Left colon (tissue), 2 donors: ENCODE measurements around the gene DAGLA. TPM values are rescaled to one million over a fixed set of nuclear protein-coding genes. Genes with fewer than 3 reads are reported as not detected.
"Not testable (repeated sequence)": the region's sequence is repeated elsewhere in the genome, so short reads cannot be mapped to it uniquely, and the experiment has no call there.

Experiments
- ATAC-seq: fragments of 200-7000 bp; cut with Tn5 transposase; one replicate; pipeline ENCODE4 v1.9.1; 2020; ENCODE audit warnings: mild to moderate bottlenecking, moderate library complexity
- DNase-seq, 2 donors: peaks; one replicate each; pipeline ENCODE4 v3.0.0-alpha.2; 2020
- intact Hi-C, 2 donors: fragments of 100-400 bp; cut with DNase I in 1 of 2; cut with micrococcal nuclease in 1 of 2; formaldehyde crosslinking; loops; one replicate each; pipeline versions ENCODE4 v1.11.2 to v1.14.0; 2022; cut with DNase I, micrococcal nuclease
- total RNA-seq, 2 donors: library from RNA; stranded (reverse); fragmentation: NEBNext Ultra II Directional; extraction: Animal tissue kit (Norgen Biotek cat#: 25700); gene quantifications; one replicate each; pipeline ENCODE4 v1.2.1, GENCODE V29; 2021
- donor health status: DM: no; HTN: no; CAD: no.
- donor health status: DM: yes; HTN: yes; CAD: no.

Gene DAGLA
- total RNA-seq, 2 donors from 2014 or later = 10.7 to 12.2 TPM

DNA sequence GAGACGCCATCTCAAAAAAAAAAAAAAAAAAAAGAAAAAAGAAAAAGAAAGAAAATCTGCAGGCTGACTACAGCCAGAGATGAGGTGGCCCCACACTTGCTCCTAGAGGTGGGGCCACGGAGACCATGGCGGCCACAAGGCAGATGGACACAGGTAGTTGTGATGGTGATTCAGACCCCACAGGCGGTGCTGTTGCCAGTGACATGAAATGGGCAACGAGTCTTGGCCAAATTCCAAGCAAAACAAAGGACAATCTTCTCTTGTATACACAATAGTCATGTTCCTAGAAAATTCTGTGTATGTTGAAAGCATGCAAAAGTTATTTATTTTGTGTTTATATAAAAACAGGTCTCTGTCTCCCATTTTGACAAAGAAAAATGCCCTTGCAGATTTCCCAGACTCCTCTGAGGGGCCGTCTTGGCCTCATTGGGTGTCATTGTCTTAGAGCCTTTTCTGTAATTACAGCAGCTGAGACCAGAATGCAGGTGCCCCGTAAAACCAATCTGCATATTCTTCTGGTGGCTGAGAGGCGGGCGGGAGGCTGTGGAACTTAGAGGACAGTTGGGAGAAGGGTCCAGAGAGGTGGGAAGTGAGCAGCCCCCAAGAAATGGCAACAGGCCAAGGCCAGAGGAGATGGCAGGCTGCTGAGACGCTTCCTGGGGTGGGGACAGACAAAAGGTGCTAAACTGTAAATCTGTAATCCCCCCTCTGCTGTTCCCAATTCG lies 22.5 kb upstream of the DAGLA start:
- DNase-seq (no peak), ATAC-seq (no peak)

DNA sequence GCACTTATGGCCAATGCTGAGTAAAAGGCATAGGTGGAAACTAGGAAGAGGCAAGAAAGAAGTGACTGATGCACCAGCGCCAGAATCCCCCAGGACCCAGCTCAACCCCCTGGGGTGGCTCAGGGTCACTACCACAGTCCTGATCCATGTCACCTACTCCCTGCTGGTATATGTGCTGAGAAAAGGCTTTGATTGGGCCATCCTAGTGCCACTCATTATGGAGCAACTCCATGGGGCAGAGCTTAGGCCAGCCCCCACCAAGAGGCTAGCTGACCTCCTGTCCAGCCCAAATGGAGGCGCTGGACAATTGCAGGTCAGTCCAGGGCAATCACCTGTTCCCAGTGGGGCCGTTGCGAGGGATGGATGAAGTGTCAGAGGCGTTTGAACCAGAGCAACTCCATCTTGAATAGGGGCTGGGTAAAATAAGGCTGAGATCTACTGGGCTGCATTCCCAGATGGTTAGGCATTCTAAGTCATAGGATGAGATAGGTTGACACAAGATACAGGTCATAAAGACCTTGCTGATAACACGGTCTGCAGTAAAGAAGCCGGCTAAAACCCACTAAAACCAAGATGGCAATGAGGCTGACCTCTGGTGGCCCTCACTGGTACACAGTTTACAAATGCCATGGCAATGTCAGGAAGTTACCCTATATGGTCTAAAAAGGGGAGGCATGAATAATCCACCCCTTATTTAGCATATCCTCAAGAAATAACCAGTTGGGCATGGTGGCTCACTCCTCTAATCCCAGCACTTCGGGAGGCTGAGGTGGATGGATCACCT lies 20.6 kb upstream of the DAGLA start:
- ATAC-seq (peak; percentile 46), DNase-seq (no peak)
- intact Hi-C loops = no loop called here

More for the DNA sequence above, 22.5 kb upstream of the DAGLA start:
- intact Hi-C loops = no loop called here

DNA sequence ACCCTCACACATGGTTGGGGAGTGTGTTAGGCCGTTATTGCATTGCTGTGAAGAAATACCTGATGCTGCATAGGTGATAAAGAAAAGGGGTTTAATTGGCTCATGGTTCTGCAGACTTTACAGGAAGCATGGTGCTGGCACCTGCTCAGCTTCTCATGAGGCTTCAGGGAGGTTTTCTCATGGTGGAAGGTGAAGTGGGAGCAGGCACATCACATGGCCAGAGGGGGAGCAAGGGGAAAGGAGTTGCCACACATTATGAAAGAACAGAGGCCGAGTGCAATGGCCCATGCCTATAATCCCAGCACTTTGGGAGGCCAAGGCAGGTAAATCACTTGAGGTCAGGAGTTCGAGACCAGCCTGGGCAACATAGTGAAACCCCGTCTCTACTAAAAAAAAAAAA lies 19.2 kb upstream of the DAGLA start:
- not testable (repeated sequence) for ATAC-seq, DNase-seq

DNA sequence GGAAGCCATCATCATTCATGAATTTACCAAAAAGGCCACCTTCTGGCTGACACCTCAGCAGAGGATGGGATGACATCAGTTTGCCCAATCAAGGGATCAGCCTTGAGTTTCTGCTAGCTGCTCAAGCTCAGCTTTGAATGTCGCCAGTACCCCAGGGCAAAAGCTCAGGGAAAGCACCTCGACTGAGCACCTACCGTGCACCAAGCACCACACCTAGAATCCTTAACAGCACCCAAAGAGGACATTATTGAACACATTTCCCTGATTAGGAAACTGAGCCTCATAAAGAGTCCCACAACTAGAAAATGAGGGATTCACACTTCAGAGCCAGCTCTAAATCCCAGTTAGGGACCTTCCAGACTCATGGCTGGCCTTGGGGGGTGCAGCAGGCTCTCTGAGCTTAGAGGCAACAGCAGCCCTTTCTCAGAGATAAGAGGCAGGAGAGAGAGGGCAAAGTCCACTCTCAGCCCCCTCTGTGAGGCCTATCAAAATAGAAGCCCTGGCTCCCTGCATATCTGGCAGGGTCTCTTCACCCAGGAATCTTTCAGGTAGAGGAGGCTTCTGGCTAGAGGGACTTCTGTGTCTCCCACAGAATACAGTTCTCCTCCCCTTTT lies 13.4 kb upstream of the DAGLA start:
- DNase-seq (no peak), ATAC-seq (peak; percentile 50)
- intact Hi-C loops = no loop called here

More for the DNA sequence above, 19.2 kb upstream of the DAGLA start:
- intact Hi-C loops = not testable (repeated sequence)

DNA sequence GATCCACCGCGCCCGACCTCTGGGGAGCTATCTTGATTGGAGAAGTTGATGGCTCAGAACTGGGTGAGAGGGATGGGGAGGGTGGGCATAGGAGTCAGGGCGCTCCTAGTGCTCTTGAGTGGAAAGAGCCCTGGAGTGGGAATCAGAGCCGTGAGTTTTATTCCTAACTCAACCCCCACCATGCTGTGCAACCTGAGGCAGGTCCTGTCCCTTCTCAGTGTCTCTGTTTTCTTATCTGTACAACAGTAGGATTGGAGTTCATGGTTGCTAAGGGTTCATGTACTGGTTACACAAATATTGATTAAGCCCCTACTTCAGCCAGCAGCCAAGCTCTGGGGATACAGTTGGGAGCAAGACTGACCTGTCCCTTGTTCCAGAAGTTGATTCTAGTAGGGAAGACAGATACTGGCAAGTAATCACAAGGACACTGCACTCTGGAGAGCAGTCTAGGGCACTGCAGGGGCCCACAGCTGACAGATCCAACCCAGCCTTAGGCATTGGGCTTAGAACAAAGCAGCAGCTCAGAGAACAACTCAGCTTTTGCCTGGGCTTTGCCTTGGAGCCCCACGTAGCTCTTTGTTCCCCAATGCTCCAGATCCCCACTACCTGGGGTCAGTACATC lies 12.4 kb upstream of the DAGLA start:
- DNase-seq (no peak), ATAC-seq (no peak)
- intact Hi-C loops = no loop called here

DNA sequence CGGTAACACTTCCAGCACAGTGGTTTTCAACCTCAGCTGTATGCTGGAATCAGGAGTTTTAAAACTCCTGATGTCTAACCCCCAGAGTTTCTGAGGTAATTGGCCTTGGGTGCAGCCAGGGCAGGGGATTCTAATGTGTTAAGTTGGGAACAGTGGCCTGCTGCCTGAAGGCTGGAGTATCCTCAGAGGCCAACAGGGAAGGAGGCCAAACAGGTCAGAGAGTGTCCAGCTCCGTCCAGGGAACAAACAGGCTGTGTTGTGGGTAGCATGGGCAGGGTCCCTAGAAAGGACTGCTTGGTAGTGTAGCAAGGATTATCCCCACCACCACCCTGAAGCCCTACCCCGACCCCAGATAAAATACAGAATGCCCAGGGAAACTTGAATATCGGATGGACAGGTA lies 10.8 kb upstream of the DAGLA start:
- intact Hi-C loops = no loop called here
- ATAC-seq = no peak

DNA sequence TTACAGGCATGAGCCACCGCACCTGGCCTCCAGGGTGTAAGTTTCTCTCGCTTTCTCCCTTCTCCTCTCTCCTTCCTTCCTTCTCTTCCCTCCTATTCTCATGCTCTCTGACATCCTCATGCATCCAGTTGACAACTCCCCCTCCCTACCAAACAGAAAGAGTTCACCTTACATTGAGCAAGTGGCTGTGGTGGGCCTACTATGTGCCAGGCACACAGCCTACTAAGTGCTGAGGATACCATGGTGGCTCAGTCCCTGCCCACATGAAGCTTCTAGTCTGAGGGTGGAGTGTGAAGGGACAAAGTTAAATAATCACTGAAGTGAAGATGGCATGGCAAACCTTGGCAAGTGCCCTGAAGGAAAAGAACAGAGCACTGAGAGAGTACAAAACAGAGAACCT lies 9.6 kb upstream of the DAGLA start:
- intact Hi-C loops = no loop called here
- DNase-seq (no peak), ATAC-seq (no peak)

More for the DNA sequence above, 10.8 kb upstream of the DAGLA start:
- DNase-seq = no peak

DNA sequence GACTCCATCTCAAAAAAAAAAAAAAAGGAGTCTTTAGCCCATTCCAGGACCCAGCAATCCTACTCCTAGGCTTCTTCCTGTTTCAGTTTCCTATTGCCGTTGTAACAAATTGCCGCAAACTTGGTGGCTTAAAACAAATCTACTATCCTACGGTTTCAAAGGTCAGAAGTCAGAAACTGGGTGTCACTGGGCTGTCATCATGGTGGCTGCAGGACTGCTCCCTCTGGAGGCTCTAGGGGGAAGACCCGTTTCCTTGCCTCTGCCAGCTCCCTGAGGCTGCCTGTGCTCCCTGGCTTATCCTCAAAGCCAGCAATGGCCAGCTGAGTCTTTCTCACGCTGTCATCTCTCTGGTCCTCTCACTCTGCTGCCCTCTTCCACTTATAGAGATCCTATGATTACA lies 8.7 kb upstream of the DAGLA start:
- ATAC-seq (peak; percentile 94), DNase-seq (peak in 1 of 2 donors; percentile 52)
- intact Hi-C loops = no loop called here

DNA sequence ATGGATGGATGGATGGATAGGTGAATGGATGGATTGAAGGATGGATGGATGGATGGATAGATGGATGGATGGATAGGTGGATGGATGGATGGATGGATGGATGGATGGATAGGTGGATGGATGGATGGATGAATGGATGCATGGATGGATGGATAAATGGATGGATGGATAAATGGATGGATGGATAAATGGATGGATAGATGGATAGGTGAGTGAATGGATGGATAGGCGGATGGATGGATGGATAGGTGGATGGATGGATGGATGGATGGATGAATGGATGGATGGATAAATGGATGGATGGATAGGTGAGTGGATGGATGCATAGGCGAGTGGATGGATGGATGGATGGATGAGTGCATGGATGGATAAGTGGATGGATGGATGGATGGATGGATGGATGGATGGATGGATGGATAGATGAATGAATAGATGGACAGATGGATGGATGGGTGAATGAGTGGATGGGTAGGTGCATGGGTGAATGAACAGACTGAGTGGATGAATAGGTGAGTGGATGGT lies 6.2 kb upstream of the DAGLA start:
- DNase-seq, ATAC-seq, intact Hi-C loops: not testable (repeated sequence)

DNA sequence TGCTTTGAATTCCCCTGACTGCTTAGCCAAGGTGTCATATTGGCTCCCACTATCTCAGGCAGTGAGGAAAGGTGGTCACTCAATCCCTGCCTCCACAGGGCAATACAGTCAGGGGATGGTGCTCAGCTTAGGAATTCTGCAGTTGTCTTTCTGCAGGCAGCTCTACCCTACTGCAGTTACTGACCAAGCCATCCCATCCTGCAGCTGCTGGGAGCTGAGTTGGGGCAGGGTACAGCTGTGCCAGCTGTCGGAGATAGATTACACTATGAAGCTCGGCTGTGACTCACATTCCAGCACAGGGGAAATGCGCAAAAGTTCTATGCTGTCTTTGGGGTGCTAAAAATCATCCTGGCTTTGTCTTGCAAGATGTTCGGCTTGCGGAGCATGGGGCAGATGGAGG lies 4.4 kb upstream of the DAGLA start:
- no peak for DNase-seq
- no peak for ATAC-seq
- intact Hi-C loops = no loop called here

DNA sequence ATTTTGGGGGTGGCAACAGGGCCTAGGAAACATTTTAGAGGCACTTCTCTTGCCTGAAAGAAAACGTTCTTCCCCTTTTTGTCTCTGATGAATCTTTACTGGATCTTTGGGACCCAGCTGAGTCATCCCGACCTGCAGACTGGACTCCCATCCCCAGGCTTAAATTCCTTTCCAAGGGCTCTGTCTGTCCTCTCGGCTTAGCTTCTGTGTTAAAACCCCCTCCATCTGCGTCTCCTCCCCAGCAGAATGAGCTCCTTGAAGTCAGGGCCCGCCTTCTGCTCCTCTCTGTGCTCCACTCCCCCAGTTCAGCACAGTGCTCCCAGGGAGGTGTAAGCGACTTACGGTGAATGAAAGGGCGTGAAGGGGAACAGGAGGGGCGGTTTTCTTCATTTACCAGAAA lies 895 bp upstream of the DAGLA start:
- ATAC-seq (no peak), DNase-seq (no peak)
- intact Hi-C loops = no loop called here

DNA sequence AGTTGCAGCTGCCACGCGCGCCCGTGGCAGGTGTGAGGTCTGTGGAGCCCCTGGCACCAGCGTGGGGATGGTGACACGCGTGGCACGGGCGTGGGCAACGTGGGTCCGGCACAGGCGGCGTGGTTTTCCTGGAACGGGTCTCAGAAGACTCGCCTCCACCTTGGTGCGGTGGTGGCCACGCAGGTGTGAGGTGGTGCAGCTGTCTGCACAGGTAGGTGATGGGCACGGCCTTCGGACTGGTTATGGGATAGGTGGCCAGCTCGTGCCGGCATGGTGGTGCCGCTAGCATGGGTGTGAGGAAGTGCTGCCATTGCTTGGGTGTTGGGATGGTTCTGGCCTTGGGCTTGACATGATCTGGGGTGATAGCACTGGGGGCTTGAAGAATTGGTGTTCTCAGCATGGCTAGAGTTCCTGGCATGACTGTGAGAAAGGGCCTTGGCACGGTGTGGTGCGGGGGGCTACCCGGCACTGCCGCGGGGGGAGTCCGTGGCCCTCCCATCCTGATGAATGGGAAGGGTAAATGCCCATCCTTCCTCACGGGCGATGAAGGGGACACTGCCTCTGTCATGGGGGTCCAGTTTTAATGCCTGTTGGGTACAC lies 531 bp downstream of the DAGLA start:
- ATAC-seq = no peak
- intact Hi-C loops = loop anchor here in 1 of 2 donors (5.0 kb wide), 1 partner anchor 52 kb away; no protein-coding TSS in a partner anchor
- peak in 1 of 2 donors; percentile 44 for DNase-seq

DNA sequence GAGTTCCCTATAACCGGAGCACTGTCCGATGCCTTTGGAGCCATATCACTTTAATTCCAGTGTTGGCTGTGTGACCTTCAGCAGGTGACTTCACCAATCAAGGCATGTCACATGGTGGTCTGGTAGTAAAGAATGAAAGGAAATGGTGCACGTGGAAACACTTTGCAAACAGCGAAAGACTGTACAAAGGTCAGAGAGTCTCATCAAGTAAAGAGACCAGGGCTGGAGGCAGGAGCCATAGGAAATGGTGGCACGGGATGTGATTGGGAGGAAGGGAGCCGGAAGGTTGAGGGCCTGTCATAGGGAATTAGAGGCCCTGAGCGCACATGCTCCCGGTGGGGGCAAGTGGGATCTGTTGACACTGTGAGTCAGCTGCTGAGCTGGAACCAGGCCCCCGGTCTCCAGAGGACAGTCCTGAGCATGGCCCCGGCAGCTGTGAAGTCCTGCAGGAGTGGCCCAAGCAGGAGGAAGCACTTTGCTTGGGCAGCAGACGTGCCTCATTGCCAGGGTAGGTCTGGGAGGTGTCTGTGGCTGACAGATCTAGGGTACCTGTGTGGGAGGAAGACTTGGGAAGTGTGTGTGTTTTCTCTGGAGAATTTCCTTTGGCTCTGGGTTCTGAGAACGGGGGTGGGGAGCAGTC lies 2.0 kb downstream of the DAGLA start:
- peak; percentile 74 for ATAC-seq
- DNase-seq = peak; percentile 63 to 77
- intact Hi-C loops = loop anchor here in 1 of 2 donors (5.0 kb wide), 1 partner anchor 50 kb away; no protein-coding TSS in a partner anchor

DNA sequence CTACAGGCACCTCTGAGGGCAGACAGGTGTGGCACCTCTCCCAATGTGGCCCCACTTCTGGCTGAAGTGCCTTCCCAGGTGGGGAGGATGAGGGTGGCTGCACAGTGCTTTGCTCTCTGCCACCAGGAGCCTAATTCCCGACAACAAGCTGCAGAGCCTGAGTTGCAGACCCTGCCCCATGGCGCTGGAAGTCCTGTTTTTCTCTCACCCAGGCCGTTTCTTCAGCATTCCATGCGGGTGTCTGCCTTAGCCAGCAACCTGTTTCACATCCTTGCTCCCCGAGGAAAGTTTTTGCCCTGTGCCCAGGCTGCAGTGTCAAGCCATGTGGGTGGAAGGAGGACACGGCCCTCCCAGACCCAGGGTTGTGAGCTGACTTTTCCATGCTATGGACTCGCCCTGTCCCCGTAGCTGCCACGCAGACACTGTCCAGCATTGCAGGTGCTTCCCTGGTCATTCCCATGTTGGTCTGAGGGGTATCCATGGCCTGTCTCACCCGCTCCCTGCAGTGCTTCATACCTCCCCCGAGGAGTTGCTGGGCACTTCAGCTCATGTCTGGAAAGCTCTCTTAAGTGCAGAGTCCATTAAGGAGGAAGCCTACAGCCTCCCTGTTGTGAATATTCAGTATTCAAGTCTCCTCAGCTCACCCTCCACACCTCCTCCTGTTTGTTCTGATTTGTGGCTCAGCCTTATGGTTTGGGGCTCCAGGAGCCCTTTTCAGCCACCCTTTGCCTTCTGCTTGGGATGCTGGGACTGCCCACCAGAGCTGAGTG lies 2.9 kb downstream of the DAGLA start:
- DNase-seq = no peak
- intact Hi-C loops = loop anchor here in 1 of 2 donors (5.0 kb wide), 1 partner anchor 49 kb away; no protein-coding TSS in a partner anchor
- peak; percentile 15 for ATAC-seq

DNA sequence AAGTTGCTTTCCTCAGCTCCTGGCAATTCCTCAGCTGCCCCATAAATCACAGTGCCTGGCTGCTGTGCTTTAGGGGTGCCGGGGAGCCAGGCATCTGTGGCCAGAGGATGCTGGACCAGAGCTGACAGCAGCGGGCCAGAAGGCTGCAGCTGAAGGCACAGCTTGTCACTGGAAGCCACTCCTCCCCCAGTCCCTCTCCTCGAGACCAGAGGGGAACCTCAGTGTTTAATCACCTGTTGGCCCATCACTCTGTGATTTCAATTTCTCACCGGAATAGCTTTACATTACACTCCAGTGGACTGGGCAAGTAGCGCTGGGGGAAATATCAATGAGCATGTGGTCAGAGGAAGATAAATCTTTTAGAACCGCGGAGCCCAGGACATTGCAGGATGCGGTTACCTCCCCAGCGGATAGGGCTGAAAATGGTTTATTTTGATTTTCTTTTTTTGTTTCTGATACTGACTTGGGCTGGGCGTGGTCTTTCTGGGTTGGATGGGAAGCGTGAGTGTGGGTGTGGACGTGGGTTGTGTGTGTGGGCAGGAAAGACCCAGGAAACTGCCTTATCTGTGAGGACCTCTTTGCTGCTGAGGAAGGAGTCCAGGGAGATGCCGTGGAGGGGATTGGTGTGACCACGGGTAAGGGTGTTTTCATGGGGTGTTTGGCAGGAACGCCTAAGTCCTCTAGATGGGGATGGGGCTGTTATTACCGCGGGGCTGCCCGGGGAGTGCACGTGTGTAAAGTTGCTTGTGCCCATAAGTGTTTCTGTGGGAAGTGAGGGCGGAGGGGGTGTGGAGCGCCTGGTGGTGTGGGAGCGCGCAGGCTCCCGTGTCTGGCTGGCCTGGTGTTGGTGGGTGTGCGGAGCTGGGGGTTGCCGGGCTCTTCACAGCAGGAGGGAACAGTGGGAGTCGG lies 4.0 kb downstream of the DAGLA start:
- no peak for ATAC-seq
- no peak for DNase-seq
- intact Hi-C loops = loop anchor here in 1 of 2 donors (5.0 kb wide), 1 partner anchor 48 kb away; no protein-coding TSS in a partner anchor
